GM06990 (cell line): ENCODE measurements around the gene CEP83.

Experiments
- DNase-seq: peaks from one replicate; pipeline ENCODE4 v3.0.0-alpha.2; 2011; ENCODE audit not compliant: insufficient read length; ENCODE audit errors: extremely low read depth
- H3K27me3 ChIP-seq: replicated peaks from 2 replicates; pipeline ENCODE4 v1.6.0; 2011; ENCODE audit warnings: low read length; ENCODE audit not compliant: control insufficient read depth, insufficient read depth
- H3K36me3 ChIP-seq: 2 replicates; pipeline ENCODE4 v1.5.1; 2011; ENCODE audit warnings: low read length; ENCODE audit not compliant: control insufficient read depth, insufficient read depth
- H3K4me3 ChIP-seq: replicated peaks from 2 replicates; pipeline ENCODE4 v1.5.1; 2011; ENCODE audit warnings: low read depth, mild to moderate bottlenecking, control low read depth, low read length
- TF ChIP-seq, protein P1 (sequence below): IDR thresholded peaks from 2 replicates; pipeline ENCODE4 v1.5.1; 2011; ENCODE audit warnings: low read length, control low read depth, mild to moderate bottlenecking, inconsistent platforms; ENCODE audit not compliant: insufficient read depth, poor library complexity, severe bottlenecking

CEP83 gene, protein sequence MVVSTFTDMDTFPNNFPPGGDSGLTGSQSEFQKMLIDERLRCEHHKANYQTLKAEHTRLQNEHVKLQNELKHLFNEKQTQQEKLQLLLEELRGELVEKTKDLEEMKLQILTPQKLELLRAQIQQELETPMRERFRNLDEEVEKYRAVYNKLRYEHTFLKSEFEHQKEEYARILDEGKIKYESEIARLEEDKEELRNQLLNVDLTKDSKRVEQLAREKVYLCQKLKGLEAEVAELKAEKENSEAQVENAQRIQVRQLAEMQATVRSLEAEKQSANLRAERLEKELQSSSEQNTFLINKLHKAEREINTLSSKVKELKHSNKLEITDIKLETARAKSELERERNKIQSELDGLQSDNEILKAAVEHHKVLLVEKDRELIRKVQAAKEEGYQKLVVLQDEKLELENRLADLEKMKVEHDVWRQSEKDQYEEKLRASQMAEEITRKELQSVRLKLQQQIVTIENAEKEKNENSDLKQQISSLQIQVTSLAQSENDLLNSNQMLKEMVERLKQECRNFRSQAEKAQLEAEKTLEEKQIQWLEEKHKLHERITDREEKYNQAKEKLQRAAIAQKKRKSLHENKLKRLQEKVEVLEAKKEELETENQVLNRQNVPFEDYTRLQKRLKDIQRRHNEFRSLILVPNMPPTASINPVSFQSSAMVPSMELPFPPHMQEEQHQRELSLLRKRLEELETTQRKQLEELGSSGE

DNA sequence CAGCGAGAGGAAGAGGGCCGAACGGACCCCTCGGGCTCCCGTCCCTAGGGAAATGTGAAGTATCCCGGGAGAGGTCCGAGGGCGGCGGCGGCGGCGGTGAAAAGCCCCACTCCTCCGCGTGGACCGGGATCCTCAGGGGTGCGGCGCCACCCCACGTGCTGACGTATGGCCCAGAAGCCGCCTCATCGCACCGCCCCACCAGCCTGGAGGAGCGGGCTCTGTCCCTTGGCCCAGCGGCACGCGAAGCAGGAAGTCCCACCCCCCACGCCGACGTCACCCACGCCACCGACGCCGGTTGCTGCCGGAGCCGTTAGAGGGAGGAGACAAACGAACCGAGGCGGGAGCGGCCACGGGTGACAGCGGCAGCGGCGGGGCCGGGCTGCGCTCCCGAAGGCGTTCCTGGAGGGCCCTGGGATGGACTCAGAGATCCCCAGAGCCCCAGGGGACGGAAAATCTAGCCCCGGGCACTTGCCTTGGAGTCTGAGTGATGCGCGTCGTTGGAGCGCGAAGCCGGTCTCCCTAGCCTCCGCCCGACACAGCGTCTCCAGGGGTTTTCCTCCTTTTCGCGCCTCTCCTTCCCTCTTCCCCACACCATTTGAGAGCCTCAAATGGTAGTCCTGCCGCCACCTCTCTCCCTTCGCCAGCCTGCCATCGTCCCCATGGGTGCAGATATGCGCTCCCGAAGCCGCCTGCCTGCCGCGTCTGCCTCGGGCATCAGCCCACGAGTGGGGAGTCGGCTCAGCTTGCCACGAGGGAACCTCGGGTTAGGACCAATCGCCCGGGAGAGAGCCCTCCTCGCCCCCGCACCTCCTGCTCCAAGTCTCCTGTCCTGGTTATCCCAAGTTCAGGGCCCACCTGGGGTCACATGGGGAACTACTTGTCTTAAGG, at the start of gene CEP83:
Gene CEP83, minus strand, starts transcription at position 140 of the 888 bp plus-strand sequence. CDS start 47,377 bp downstream, outside the sequence.
- H3K27me3 ChIP-seq: no peaks in the 10 kb centered on the region
- DNase-seq: peak; percentile 96
- no peaks in the 10 kb centered on the region for H3K36me3 ChIP-seq
- H3K4me3 ChIP-seq: peak within 1 kb of the TSS; percentile 94
- TF ChIP-seq, protein P1, sequence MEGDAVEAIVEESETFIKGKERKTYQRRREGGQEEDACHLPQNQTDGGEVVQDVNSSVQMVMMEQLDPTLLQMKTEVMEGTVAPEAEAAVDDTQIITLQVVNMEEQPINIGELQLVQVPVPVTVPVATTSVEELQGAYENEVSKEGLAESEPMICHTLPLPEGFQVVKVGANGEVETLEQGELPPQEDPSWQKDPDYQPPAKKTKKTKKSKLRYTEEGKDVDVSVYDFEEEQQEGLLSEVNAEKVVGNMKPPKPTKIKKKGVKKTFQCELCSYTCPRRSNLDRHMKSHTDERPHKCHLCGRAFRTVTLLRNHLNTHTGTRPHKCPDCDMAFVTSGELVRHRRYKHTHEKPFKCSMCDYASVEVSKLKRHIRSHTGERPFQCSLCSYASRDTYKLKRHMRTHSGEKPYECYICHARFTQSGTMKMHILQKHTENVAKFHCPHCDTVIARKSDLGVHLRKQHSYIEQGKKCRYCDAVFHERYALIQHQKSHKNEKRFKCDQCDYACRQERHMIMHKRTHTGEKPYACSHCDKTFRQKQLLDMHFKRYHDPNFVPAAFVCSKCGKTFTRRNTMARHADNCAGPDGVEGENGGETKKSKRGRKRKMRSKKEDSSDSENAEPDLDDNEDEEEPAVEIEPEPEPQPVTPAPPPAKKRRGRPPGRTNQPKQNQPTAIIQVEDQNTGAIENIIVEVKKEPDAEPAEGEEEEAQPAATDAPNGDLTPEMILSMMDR: no peak

DNA sequence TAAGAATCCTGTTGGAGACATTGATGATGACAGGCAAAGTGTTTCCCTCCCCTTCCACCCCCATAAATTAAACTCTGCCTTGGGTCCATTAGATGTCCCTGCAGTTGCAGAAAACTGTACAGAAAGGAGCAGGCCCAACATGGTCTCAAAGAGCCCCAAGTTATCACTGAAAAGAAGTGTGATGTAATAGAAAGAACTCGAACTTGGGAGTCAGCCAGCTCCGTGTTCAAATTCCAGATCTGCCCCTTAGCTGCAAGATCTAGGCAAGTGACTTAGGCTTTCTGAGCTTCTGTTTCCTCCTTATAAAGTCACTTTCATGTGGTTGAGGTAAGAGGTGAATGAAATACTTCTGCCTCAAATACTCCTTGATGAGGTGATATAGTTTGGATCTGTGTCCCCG, 49.6 kb upstream of the CEP83 start:
- TF ChIP-seq, protein P1: no peak
- no peaks in the 10 kb centered on the region for H3K36me3 ChIP-seq
- no peaks in the 10 kb centered on the region for H3K27me3 ChIP-seq
- DNase-seq: no peak
- no peak overlapping the region for H3K4me3 ChIP-seq

DNA sequence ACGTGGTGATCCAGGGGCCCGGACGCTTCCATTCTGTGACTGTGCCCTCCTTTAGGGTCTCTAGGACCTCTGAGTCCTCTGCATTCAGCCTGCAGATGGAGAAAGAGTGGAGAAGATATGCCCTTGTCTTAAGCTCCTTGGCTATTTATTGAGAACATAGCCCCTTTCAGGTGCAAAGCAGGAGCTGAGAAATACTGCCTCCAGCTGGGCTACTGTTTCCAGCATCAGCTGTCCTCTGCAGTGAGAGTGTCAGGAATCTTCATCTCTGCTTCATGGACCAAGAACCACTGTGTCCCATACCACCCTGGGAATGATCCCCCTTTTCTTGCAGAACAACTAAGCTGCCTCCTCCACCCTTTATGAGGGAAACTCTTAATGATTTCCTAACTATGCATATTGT, 47.8 kb upstream of the CEP83 start:
- TF ChIP-seq, protein P1: no peak
- no peak overlapping the region for H3K4me3 ChIP-seq
- no peaks in the 10 kb centered on the region for H3K27me3 ChIP-seq
- DNase-seq: no peak
- H3K36me3 ChIP-seq: no peaks in the 10 kb centered on the region

DNA sequence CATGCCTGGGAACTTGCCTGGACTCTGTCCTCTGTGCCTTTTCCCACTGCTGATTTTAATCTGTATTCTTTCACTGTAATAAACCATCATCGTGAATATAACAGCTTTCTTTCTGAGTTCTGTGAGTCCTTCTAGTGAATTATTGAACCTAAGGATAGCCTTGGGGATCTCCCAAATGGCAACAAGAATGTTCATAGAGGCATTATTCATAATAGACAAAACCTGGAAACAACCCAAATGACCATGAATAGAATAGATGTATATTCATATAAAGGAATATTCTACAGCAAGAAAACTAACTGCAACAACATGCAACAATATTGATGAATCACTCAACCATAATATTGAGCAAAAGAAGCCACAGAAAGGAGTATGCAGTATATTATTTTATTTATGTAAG, 44.7 kb upstream of the CEP83 start:
- no peak overlapping the region for H3K4me3 ChIP-seq
- DNase-seq: no peak
- H3K36me3 ChIP-seq: no peaks in the 10 kb centered on the region
- TF ChIP-seq, protein P1: no peak
- H3K27me3 ChIP-seq: no peaks in the 10 kb centered on the region

DNA sequence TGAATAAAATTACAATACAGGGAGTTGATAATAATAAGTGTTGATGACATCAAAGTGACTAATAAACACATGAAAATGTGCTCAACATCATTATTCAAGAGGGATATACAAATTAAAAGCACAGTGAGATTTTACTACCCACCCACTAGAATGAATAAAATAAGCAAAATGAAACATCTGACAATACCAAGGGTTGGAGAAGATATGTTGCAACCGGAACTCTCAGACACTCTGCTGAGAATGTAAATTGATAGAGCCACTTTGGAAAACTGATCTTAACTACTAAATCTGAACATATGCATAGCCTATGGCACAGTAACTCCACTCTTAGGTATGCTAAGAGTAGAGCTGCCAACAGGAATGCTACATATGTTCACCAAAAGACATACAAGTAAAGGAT, 44.0 kb upstream of the CEP83 start:
- DNase-seq: no peak
- Histone ChIP-seq H3K36me3 (no peaks in the 10 kb centered on the region), H3K4me3 (no peak overlapping the region), H3K27me3 (no peaks in the 10 kb centered on the region)
- TF ChIP-seq, protein P1: no peak
